HG02852 (cell line): ENCODE measurements around the gene CREG2.

Source experiments
- ATAC-seq: cut with Tn5 transposase; IDR thresholded peaks from one replicate; pipeline ENCODE4 v1.9.1; 2021; ENCODE audit warnings: mild to moderate bottlenecking, moderate library complexity; ENCODE audit not compliant: unreplicated experiment

CREG2 gene

DNA sequence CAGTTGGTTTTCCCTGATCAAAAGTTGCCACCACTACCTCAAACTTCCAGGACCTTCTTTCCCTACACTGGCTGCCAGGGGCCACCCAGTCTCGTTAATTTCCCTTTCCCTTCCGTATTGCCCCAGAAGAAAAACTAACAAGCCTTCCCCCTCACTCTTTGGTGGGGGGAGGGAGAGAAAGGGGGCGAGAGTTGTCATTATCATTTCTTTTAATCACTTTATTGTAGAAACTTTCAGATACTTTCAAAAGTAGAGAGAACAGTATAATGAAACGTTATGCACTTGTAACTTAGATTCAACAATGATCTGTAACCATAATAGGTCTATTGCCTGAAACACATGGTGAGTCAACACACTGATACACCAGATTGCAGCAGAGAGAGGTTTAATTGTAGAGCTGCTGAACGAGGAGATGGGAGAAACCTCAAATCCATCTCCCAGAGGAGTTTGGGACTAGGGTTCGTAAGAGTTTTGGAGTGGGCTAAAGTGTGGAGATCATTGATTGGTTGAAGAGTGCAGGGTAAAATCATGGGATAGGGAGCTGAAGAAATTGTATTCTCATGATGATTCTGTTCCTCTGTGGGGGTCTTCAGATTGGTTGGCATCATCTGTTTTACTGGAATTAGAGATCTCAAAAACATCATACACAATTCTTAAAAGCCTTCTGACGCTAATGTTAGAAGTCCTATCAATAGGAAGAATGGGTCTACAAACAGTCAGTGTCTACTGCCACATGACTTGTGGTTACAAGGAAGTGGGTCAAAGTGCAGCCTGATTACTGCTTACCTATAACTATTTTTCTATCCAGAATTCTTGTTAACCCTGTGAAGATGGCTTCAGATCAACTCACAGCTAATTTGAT lies 76.2 kb downstream of the CREG2 start:
- ATAC-seq, result no peak

DNA sequence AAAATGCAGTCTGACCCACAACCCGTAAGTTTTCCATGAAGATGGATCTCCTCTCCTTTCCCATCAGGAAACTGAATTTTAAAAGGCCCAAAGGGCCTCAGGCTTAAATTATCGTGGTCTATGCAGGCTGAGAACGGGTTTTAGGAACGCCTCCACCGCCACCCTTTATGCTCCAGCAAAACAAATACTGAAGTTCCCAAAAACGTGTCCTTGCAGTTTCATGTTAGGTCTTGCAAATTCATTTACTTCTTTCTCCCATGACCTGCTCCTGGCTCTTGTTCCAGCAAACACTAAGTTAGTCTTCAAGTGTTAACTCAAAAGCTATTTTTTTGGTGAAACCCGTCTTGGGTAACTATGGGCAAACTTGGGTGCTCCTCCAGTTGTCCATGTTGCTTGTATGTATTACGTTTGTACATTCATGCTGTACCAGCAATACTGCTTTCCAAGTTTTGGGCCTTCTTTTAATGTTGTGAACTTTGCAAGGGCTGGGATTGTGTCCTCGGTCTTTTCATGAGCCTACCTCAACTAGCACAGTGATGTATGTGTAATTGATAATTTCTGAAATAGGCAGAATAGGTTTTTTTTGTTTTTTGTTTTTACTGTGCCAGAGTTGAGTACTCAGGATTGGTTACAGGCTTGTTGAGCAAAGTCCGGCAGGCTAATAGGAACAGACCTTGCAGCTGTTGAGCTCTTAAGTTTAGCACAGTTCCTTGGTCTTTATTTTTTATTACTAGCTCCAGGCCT lies 77.0 kb downstream of the CREG2 start:
- ATAC-seq, result no peak

DNA sequence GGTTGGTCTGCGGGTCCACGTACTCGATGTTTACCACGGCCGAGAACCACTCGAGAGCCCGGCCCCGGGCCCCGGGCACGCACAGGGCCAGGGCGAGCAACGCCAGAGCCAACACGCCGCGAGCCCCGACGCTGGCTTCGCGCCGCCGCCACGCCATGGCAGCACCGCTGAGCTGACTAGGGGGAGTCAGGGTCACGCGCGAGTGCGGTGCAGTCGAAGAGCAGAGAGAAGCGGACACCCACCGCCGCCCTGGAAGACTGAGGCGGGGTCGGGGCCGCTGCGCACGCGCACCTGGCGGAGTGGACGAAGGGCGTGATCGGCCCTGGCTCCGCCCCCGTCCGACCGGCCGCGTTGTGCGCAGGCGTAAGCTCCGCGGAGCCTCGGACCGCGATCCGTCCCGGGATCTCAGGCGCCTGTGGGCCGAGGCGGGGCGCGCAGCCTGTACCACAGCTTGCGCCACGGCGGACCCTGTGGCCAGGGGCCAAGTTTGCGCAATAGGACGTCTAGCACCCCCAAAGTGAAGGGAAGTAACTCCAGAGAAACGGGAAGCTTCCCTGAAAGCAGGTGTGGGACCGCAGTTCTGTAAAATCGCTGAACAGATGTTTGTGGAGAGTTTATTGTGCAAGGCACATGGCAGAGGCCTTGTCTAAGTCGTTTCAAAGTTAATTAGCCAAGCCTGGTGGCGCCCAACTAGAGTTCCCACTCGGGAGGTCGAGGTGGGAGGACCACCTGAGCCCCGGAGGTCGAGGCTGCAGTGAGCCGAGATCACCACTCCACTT lies 78.7 kb downstream of the CREG2 start, which contains the start of gene RNF149:
Gene RNF149 (minus strand): TSS at position 270 of the 779 bp plus-strand sequence. CDS start 113 bp downstream, at position 157.
- peak; percentile 54 for ATAC-seq

DNA sequence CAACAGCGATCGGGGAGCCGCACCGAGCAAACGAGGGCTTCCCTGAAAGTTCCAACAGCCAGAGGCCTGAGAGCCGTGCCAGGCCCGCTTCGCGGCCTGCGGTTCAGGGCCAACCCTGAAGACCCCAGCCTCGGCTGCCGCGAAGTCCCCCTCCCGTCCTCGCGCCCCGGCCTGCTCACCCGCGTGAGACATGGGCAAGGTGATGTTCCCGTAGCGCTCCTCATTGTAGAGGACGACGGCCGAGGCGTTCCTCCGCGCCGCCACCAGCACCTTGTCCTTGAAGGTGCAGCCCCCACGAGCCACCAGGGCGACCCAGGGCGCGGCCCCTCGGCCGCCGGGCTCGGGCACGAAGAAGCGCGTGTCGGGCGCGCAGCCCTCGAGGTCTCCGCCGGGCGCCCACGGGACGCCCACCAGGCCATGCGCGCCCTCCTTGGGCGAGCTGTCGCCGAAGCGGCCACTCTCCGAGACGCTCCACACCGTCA lies 79.3 kb downstream of the CREG2 start:
- ATAC-seq, result peak; percentile 11

DNA sequence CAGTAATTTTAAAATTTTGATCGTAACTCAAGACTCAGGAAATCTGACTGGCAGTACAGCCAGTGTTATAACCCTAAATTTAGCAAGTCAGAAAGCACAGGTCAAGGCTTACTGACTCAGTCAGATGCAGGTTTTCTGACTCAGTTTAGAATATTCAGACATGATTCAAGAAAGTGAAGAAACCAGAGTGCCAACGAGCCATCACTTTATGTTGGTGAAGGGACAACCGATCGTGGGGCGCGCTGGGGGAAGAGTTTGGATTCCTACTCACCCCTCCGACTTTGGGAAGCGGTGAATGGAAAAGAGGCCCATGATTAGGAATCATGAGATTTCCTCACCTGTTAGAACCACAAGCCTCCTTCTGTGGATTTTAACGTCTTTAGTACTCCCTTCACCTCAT lies 79.8 kb downstream of the CREG2 start:
- ATAC-seq, result no peak

DNA sequence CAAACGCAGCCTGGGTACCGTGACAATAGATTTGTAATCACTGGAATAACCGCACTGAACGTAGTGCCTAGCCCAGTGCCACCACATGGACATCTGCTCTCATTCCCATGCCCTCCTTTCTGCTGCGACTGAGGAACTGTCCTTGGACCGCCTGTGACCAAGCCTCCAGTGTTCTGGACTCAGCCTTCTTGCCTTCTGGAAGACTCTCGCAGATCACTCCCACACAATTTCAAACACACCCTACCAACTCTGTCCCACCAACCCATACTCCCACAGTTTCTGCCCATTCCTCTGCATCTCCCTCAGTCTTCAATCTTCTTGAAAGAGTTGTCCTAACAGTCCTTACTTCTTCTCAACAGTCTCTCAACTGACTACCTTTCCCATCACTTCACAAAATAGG lies 80.9 kb downstream of the CREG2 start:
- ATAC-seq, result peak; percentile 5

DNA sequence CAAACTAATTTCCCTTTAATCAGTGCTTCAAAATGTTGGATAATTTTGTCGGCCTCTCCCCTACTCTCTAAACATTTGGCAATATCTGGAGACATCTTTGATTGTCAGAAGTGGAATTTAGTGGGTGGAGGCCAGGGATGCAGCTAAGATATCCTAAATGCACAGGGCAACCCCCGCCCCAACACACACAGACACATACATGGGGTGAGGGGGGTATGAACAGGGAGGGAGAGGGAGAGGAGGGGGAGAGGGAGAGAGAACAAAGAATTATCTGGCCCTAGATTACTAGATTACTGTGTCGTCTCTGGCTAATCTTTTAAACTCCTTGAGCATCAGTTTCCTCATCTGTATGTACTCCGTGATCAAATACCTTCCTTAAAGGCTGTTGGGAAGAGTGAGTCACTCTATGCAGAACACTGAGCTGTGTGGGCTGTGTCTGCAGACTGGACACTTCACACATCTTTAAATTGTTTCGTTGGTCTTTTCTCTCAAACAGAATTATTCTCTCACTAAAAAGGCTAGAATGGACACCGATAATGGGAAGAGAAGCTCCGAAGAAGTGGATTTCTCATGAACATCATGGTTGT lies 81.7 kb downstream of the CREG2 start:
- ATAC-seq, result no peak

DNA sequence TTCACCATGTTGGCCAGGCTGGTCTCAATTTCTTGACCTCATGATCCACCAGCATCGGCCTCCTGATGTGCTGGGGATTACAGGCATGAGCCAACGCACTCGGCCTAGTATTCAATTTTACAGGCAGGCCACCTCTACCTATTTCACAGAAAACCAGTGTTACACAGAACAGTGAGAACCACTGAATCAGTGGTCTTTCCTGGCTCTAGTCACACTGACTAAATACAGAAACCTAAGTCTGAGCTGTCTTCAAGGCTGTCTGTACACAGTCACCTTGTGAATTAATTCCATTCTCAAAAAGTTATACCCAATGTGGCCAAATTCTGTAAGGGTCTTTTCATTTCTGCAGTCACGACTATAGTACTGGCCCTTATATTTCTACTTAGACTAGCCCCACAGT lies 82.3 kb downstream of the CREG2 start:
- no peak for ATAC-seq

DNA sequence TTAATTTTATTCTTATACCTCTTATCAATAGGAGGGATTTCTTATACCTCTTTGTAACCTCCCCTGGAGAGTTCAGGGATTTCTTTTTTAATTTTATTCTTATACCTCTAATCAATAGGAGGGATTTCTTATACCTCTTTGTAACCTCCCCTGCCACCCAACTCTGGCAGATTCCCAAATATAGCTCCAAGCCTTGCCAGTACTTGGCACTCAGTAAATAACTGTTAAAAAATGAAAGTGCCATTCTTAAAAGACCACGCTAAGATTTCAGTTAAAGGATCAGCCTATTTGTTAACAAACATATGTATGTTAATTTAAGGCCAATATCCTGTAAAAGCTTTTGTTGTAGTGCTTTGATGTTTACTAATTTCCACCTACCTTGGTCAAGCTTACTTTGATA lies 83.6 kb downstream of the CREG2 start:
- no peak for ATAC-seq

DNA sequence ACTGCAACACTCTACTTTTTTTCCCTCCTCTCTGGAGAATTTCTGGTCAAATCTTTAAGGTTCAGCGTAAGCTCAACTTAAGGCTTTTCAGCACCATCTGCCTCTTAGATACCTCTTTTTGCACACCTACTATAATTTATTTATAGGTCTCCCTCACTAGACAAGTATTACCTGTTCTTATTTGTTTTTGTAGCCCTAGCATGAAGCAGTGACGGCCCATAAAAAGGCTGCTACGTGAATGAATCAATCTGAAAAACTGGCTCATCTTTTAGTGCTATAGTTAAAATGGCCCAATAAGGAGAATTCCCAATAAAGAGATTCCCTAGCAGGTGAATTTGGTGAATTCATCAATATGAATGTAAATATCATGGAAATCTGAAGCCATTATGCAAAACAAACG lies 85.3 kb downstream of the CREG2 start:
- ATAC-seq, result no peak

DNA sequence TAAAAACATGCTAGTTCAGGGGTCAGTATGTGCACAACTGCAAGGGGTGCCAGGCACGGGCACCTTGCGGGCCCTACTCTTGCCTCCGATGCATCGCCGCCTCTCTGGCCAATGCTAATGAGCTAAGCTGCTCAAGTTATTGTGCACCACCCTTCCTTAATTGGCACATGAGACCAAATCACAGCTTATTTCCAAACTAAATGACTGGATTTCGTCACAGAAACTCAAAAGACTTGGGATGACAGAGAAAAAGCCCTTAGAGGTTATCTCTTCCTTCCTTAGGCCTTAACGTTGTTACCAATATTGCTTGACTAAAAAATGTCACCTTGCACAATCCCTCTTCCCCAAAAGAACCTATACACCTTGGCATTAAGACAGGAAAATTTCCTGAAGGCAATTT lies 86.5 kb downstream of the CREG2 start:
- ATAC-seq, result no peak

DNA sequence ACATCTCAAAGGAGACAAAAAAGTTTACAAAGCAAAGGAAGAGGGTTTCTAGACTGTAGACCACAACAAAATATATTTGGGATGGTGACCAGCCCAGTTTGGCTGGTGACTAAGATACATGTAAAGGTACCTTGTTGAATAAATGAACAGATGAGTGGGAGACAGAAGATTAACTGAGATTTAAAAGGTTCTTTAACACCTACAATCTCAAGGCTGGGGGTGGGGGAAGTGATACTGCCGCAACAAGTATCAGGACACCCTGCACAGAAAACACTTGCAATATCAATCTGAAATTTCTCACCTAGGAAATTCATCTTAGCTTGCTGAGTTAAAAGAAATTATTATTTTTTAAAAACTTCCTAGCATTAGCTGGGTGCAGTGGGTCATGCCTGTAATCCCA lies 87.1 kb downstream of the CREG2 start:
- no peak for ATAC-seq

DNA sequence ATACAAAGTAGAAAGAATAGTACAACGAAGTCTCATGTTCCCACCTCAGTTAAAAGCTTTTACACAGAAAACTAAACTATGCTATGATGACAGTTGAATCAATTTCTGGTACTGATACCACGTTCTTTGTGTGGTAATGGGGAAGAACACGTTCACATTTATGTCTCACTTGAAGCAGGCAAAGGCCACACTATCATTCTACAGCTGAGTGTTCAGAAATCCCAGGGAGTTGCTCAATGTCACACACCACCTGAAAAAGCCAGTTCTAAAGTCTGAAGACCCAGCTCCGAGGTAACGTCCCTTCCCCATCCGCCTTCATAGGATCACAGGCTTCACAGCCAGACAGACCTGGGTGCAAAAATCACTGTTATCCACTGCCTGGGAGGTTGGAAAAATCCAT lies 87.7 kb downstream of the CREG2 start:
- no peak for ATAC-seq

DNA sequence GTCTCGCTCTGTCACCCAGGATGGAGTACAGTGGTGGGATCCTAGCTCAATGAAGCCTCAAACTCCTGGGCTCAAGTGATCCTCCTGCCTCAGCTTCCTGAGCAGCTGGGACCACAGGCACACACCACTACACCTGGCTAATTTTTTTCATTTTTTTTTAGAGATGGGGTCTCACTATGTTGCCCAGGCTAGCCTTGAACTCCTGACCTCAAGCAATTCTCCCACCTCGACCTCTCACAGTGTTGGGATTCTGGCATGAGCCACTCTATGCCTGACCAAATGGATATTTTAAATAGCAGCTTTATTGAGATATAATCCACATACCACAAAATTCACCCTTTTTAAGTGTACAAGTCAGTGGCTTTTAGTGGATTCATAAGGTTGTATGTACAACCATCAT lies 89.9 kb downstream of the CREG2 start:
- ATAC-seq, result no peak

DNA sequence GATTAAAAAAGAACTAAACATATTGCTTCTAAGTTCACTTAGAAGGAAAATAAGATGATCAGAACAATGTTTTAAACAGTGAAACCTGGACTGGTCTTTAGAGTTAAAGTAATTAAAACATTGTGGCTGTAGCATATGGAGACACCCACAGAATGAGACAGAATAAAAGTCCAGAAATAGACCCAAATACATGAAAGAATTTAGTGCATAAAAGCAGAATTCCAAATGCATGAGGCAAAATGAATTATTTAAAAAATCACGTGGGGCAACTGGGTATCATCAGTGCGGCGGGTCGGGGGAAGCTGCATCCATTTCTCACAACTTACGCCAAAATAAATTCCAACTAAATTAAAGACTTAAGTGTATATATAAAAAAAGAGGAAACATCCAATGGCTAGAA lies 90.9 kb downstream of the CREG2 start:
- no peak for ATAC-seq

DNA sequence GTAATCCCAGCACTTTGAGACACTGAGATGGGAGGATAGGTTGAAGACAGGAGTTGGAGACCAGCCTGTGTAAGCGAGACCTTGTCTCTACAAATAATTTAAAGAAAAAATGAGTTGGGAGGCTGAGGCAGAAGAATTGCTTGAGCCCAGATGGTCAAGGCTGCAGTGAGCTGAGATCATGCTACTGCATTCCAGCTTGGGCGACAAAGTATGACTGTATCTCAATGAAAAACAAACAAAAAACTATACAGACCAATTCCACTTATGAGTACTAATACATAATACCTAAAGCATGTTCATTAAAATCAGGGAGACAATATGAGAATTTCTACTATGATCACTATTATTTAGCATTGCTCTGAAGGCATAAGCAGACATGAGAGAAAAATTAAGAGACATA lies 91.4 kb downstream of the CREG2 start:
- no peak for ATAC-seq
